Liver (tissue), 9 donors: ENCODE measurements around the gene TMEM100. TPM values are rescaled to one million over a fixed set of nuclear protein-coding genes. Genes with fewer than 3 reads are reported as not detected.

Experiments used
- DNase-seq: peaks from one replicate; pipeline ENCODE4 v3.0.0-alpha.2; 2017; ENCODE audit warnings: low spot score
- H3K27ac ChIP-seq, 2 donors: one replicate each; pipeline ENCODE4 v1.7.0; 2013; ENCODE audit warnings: inconsistent platforms in 2 of 2, low read length in 2 of 2, control low read depth in 1 of 2, low read depth in 1 of 2, mild to moderate bottlenecking in 1 of 2
- H3K27me3 ChIP-seq, 4 donors: one replicate each; pipeline versions ENCODE4 v1.6.1 to v1.7.0; 2013; ENCODE audit warnings: low read length in 3 of 4, inconsistent platforms in 1 of 4, mild to moderate bottlenecking in 1 of 4, moderate library complexity in 1 of 4; ENCODE audit not compliant: control insufficient read depth in 4 of 4, insufficient read depth in 4 of 4
- H3K36me3 ChIP-seq, 4 donors: one replicate each; pipeline versions ENCODE4 v1.6.1 to v1.7.0; 2013; ENCODE audit warnings: low read length in 3 of 4, mild to moderate bottlenecking in 3 of 4, low read depth in 1 of 4, moderate library complexity in 1 of 4; ENCODE audit not compliant: control insufficient read depth in 4 of 4, insufficient read depth in 3 of 4
- H3K4me1 ChIP-seq, 4 donors: one replicate each; pipeline versions ENCODE4 v1.6.1 to v1.7.0; 2013; ENCODE audit warnings: low read length in 3 of 4, mild to moderate bottlenecking in 3 of 4, moderate library complexity in 1 of 4; ENCODE audit not compliant: control insufficient read depth in 4 of 4, insufficient read depth in 4 of 4
- H3K4me3 ChIP-seq, 3 donors: one replicate each; pipeline versions ENCODE4 v1.6.1 to v1.7.0; 2013; ENCODE audit warnings: low read length in 3 of 3, control low read depth in 1 of 3, low read depth in 1 of 3, mild to moderate bottlenecking in 1 of 3
- H3K9ac ChIP-seq, 2 donors: one replicate each; pipeline ENCODE4 v1.7.0; 2013; ENCODE audit warnings: low read length in 2 of 2, mild to moderate bottlenecking in 2 of 2, moderate library complexity in 2 of 2, control low read depth in 1 of 2, low read depth in 1 of 2
- H3K9me3 ChIP-seq, 4 donors: one replicate each; pipeline versions ENCODE4 v1.6.1 to v1.7.0; 2013; ENCODE audit warnings: low read length in 3 of 4; ENCODE audit not compliant: control insufficient read depth in 4 of 4
- EGR1 ChIP-seq, 2 donors: IDR thresholded peaks; 2 replicates each; pipeline ENCODE4 v1.6.1; 2016 to 2018; ENCODE audit warnings: antibody characterized with exemption in 2 of 2, low read depth in 2 of 2
- FOXA1 ChIP-seq: IDR thresholded peaks from 2 replicates; pipeline ENCODE4 v1.6.1; 2016; ENCODE audit warnings: antibody characterized with exemption
- FOXA2 ChIP-seq: IDR thresholded peaks from 2 replicates; pipeline ENCODE4 v1.6.1; 2016; ENCODE audit warnings: antibody characterized with exemption
- GABPA ChIP-seq, 2 donors: IDR thresholded peaks in 1 of 2; conservative IDR thresholded peaks in 1 of 2; 2 replicates each; pipeline ENCODE4 v1.6.1; 2016; ENCODE audit warnings: antibody characterized with exemption in 2 of 2, mild to moderate bottlenecking in 1 of 2, moderate library complexity in 1 of 2
- HNF4A ChIP-seq, 2 donors: conservative IDR thresholded peaks; 2 replicates each; pipeline ENCODE4 v1.6.1; 2016; ENCODE audit warnings: antibody characterized with exemption in 2 of 2, mild to moderate bottlenecking in 2 of 2
- HNF4G ChIP-seq: IDR thresholded peaks from 2 replicates; pipeline ENCODE4 v1.6.1; 2016; ENCODE audit warnings: antibody characterized with exemption
- JUND ChIP-seq, 2 donors: IDR thresholded peaks; 2 replicates each; pipeline ENCODE4 v1.6.1; 2016; ENCODE audit warnings: antibody characterized with exemption in 2 of 2
- RXRA ChIP-seq, 2 donors: IDR thresholded peaks; 2 replicates each; pipeline ENCODE4 v1.6.1; 2017 to 2018; ENCODE audit warnings: antibody characterized with exemption in 2 of 2, mild to moderate bottlenecking in 1 of 2
- SP1 ChIP-seq: IDR thresholded peaks from 2 replicates; pipeline ENCODE4 v1.6.1; 2018; ENCODE audit warnings: antibody characterized with exemption, mild to moderate bottlenecking
- TAF1 ChIP-seq: conservative IDR thresholded peaks from 2 replicates; pipeline ENCODE4 v1.6.1; 2016; ENCODE audit warnings: antibody characterized with exemption, mild to moderate bottlenecking
- WGBS: extraction: QIAGEN DNeasy Blood & Tissue Kit; methylation state at CpG from one replicate; pipeline ENCODE4 v1.1.7; 2013; 5-methylcytosine and 5-hydroxymethylcytosine counted together
- polyA plus RNA-seq, 2 donors: library from polyadenylated mRNA; stranded (reverse) in 1 of 2; unstranded in 1 of 2; fragments of 200-250 nt in 1 of 2; fragments of >200 nt in 1 of 2; fragmentation: Nextera tagmentation in 1 of 2; extraction: Ambion mirVana in 1 of 2; gene quantifications; one replicate each; pipeline versions ENCODE4 v1.2.1 to v1.2.3, GENCODE V29; 2013 to 2015
- total RNA-seq, 2 donors: library from RNA; depleted of rRNA; stranded (reverse); fragments of >200 nt; gene quantifications; one replicate each; pipeline ENCODE4 v1.2.3, GENCODE V29; 2014
- TF ChIP-seq, protein P1 (sequence below): IDR thresholded peaks from 2 replicates; pipeline ENCODE4 v1.6.1; 2016; ENCODE audit warnings: antibody characterized with exemption
- TF ChIP-seq, protein P2 (sequence below): fragments of 150-350 bp; IDR thresholded peaks from 2 replicates; pipeline ENCODE4 v1.5.1; 2017; ENCODE audit warnings: improper control_type of control experiment, low read depth, low read length; ENCODE audit not compliant: missing input control
- TF ChIP-seq, protein P3 (sequence below): IDR thresholded peaks from 2 replicates; pipeline ENCODE4 v1.6.1; 2016; ENCODE audit warnings: antibody characterized with exemption
- TF ChIP-seq, protein P4 (sequence below): IDR thresholded peaks from 2 replicates; pipeline ENCODE4 v1.6.1; 2016; ENCODE audit warnings: antibody characterized with exemption
- donor health status: healthy.
- donor health status: healthy.
- donor health status: healthy.
- donor health status: healthy.
- donor health status: healthy.

TMEM100 gene
- total and polyA plus RNA-seq, 4 donors, result 0.09 to 4.8 (median 2.3) TPM

DNA sequence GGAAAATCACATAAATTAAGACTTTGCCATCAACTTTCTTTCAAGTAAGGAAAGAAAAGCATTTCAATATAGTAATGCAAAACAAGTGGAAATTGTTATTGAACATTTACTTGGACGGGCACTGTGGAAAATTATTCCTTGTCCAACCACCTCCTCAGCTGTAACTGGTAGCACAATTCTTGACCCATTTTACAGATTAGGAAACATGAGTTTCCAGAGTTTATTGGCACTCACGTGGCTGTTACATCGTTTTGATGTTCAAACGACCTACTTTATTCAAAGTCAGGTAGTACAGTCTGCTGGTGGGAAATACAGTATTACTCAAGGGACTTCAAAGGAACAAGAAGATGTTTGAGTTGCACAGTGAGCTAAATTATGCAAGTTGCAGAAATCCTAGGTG, 27.3 kb upstream of the TMEM100 start:
- no peaks in the 10 kb centered on the region for H3K9me3 ChIP-seq
- no peak overlapping the region for H3K4me3 ChIP-seq
- no peaks in the 10 kb centered on the region for H3K27me3 ChIP-seq
- 73% methylated on average over 4 of the region's 4 CpGs for WGBS
- no peak overlapping the region for H3K9ac ChIP-seq
- peaks cover 9 to 36% (median 25%) of the 10 kb centered on the region in 4 donors for H3K4me1 ChIP-seq
- H3K36me3 ChIP-seq, result peaks cover 0 to 12% (median 5%) of the 10 kb centered on the region in 4 donors
- DNase-seq, result no peak
- TF ChIP-seq, protein P1, sequence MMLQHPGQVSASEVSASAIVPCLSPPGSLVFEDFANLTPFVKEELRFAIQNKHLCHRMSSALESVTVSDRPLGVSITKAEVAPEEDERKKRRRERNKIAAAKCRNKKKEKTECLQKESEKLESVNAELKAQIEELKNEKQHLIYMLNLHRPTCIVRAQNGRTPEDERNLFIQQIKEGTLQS, result no peak
- TF ChIP-seq SP1 (no peak), TAF1 (no peak), EGR1 (IDR thresholded peaks at IDR 0.05; ENCODE audit: low read depth in 2 of 2) (no peak), GABPA (IDR thresholded peaks at IDR 0.05 in 1 of 2, conservative IDR thresholded peaks at IDR 0.05 in 1 of 2) (no peak), FOXA1 (no peak), JUND (IDR thresholded peaks at IDR 0.05) (no peak)
- TF ChIP-seq, protein P2, sequence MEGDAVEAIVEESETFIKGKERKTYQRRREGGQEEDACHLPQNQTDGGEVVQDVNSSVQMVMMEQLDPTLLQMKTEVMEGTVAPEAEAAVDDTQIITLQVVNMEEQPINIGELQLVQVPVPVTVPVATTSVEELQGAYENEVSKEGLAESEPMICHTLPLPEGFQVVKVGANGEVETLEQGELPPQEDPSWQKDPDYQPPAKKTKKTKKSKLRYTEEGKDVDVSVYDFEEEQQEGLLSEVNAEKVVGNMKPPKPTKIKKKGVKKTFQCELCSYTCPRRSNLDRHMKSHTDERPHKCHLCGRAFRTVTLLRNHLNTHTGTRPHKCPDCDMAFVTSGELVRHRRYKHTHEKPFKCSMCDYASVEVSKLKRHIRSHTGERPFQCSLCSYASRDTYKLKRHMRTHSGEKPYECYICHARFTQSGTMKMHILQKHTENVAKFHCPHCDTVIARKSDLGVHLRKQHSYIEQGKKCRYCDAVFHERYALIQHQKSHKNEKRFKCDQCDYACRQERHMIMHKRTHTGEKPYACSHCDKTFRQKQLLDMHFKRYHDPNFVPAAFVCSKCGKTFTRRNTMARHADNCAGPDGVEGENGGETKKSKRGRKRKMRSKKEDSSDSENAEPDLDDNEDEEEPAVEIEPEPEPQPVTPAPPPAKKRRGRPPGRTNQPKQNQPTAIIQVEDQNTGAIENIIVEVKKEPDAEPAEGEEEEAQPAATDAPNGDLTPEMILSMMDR, result no peak
- TF ChIP-seq, protein P3, sequence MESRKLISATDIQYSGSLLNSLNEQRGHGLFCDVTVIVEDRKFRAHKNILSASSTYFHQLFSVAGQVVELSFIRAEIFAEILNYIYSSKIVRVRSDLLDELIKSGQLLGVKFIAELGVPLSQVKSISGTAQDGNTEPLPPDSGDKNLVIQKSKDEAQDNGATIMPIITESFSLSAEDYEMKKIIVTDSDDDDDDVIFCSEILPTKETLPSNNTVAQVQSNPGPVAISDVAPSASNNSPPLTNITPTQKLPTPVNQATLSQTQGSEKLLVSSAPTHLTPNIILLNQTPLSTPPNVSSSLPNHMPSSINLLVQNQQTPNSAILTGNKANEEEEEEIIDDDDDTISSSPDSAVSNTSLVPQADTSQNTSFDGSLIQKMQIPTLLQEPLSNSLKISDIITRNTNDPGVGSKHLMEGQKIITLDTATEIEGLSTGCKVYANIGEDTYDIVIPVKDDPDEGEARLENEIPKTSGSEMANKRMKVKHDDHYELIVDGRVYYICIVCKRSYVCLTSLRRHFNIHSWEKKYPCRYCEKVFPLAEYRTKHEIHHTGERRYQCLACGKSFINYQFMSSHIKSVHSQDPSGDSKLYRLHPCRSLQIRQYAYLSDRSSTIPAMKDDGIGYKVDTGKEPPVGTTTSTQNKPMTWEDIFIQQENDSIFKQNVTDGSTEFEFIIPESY, result no peak
- no peak overlapping the region for H3K27ac ChIP-seq

DNA sequence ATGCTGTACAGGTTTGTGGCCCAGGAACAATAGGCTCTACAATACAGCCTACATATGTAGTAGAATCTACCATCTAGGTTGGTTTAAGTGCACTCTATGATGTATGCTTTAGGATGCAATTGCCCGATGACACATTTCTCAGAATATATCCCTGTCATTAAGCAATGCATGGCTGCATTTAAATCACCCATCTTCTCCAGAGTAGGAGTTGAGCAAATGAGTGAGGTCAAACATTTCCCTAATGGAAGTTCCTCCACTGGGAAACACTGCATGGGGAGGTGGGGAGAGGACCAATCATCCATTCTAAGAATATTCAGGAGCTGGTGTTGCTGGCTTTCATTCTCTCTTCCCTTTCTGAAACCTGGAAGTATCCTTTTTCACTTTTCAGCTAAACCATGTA, 26.2 kb upstream of the TMEM100 start:
- H3K9ac ChIP-seq, result no peak overlapping the region
- no peak for DNase-seq
- WGBS, result 97% methylated on average over 1 of the region's 1 CpG
- TF ChIP-seq, protein P1, result no peak
- TF ChIP-seq HNF4G, result no peak
- TF ChIP-seq, protein P4, sequence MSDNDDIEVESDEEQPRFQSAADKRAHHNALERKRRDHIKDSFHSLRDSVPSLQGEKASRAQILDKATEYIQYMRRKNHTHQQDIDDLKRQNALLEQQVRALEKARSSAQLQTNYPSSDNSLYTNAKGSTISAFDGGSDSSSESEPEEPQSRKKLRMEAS, result no peak
- TF ChIP-seq SP1, result no peak
- TF ChIP-seq, protein P2, result no peak
- no peak for TF ChIP-seq EGR1 (IDR thresholded peaks at IDR 0.05; ENCODE audit: low read depth in 2 of 2)
- TF ChIP-seq RXRA (IDR thresholded peaks at IDR 0.05), result no peak
- TF ChIP-seq, protein P3, result no peak
- no peak for TF ChIP-seq FOXA2
- TF ChIP-seq HNF4A (conservative IDR thresholded peaks at IDR 0.05), result no peak
- H3K4me1 ChIP-seq, result peaks cover 6 to 36% (median 24%) of the 10 kb centered on the region in 4 donors
- no peaks in the 10 kb centered on the region for H3K27me3 ChIP-seq
- no peaks in the 10 kb centered on the region for H3K9me3 ChIP-seq
- no peak overlapping the region for H3K27ac ChIP-seq
- peaks cover 0 to 5% (median under 1%) of the 10 kb centered on the region in 4 donors for H3K36me3 ChIP-seq
- no peak overlapping the region for H3K4me3 ChIP-seq
